Epithelial cell of esophagus (primary cell): ENCODE data around the gene YTHDC2.

Experiments
- DNase-seq: peaks from one replicate; pipeline ENCODE4 v3.0.0; 2010; ENCODE audit warnings: low read depth
- H3K4me3 ChIP-seq: 2 replicates; pipeline ENCODE4 v1.5.1; 2011; ENCODE audit warnings: mild to moderate bottlenecking, low read length, control low read depth
- TF ChIP-seq, protein P1 (sequence below): IDR thresholded peaks from 2 replicates; pipeline ENCODE4 v1.5.1; 2011; ENCODE audit warnings: low read depth, mild to moderate bottlenecking, low read length, control low read depth, inconsistent platforms; ENCODE audit not compliant: insufficient read depth; ENCODE audit errors: missing control alignments

YTHDC2 gene

DNA sequence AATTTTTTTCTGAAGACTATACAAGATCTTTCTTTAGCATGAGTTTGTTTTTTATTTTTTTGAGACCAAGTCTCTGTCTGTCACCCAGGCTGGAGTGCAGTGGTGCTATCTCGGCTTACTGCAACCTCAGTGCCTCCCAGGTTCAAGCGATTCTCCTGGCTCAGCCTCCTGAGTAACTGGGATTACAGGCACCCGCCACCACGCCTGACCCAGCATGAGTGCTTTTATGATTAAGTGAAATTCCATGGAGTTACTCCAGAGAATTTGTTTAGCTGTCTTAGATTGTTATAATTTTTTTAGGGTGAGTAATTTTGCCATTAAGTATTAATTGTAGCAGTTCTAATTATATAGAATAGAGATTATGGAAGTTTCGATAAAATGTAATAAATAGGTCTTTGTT is 14.3 kb downstream of the YTHDC2 start:
- no peak overlapping the region for H3K4me3 ChIP-seq
- TF ChIP-seq, protein P1, sequence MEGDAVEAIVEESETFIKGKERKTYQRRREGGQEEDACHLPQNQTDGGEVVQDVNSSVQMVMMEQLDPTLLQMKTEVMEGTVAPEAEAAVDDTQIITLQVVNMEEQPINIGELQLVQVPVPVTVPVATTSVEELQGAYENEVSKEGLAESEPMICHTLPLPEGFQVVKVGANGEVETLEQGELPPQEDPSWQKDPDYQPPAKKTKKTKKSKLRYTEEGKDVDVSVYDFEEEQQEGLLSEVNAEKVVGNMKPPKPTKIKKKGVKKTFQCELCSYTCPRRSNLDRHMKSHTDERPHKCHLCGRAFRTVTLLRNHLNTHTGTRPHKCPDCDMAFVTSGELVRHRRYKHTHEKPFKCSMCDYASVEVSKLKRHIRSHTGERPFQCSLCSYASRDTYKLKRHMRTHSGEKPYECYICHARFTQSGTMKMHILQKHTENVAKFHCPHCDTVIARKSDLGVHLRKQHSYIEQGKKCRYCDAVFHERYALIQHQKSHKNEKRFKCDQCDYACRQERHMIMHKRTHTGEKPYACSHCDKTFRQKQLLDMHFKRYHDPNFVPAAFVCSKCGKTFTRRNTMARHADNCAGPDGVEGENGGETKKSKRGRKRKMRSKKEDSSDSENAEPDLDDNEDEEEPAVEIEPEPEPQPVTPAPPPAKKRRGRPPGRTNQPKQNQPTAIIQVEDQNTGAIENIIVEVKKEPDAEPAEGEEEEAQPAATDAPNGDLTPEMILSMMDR: no peak
- DNase-seq: no peak

GRCh38 chr5:113531481-113532159 is 18.1 kb downstream of the YTHDC2 start:
- DNase-seq: no peak
- TF ChIP-seq, protein P1: no peak
- no peak overlapping the region for H3K4me3 ChIP-seq

DNA sequence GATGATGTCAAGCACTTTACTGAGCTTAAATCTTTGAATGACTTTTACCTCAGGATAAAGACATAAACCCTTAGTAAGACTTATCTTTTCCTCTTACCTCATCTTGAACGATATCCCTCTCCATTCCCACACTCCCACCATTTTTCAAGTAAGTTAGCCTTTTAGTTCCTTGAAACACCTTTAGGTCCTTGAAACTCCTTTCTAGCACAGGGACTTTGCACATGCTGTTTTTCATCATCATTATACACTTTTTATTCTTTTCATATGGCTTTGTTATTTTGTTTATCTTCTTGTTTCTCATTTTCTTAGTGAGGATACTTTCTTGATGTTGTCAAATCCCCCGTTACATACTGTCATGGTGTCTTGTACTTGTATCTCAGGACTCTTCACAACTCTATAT is 24.8 kb downstream of the YTHDC2 start:
- TF ChIP-seq, protein P1: no peak
- no peak for DNase-seq
- no peak overlapping the region for H3K4me3 ChIP-seq

DNA sequence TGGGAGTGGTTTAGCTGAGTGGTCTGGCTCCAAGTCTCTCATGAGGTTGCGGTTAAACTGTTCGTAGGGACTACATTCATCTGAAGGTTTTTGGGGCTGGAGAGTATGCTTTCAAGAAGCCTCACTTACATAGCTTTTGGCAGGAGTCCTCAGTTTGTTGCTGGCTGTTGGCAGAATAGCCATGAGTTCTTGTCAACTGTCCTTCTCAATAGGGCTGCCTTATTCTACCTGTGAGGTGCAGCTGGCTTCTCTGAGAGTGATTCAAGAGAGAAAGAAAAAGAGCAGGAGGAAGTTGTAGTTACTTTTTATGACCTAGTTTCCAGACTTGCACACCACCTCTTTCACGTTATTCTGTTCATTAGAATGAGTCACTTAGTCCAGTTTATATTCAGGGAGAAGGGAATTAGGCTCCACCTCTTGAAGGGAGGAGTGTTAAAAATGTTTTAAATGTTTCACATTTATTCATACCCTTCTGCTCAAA is 33.2 kb downstream of the YTHDC2 start:
- TF ChIP-seq, protein P1: no peak
- DNase-seq: peak; percentile 62
- H3K4me3 ChIP-seq: no peak overlapping the region

DNA sequence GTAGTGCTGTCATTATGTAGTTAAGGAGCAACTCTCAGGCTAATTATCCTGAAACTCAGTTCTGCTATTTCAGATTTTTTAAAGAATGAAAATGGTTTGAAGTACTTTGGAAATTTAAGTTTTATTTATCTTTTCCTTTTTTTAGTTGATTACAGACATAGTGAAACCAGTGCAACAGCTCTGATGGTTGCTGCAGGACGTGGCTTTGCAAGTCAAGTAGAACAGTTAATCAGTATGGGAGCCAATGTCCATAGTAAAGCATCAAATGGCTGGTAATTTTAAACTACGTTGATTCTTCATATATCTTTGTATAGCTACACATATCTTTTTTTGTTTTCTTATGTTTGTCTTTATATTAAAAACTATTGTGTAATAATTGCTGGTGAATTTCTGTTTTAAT is 34.9 kb downstream of the YTHDC2 start:
- TF ChIP-seq, protein P1: no peak
- no peak for DNase-seq

DNA sequence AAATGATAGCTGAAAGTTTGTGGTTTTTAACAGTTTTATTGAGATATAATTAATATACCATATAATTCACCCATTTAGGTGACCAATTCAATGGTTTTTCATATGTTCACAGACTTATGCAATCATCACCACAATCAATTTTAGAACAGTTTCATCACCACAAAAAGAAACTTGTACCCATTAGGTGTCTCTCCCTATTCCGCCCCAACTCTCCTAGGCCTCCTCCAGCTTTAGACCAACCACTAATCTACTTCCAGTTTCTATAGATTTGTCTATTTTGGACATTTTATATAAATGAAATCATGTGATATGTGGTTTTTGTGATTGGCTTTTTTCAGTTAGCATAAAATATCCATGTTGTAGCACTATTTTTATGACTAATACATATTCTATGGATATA is 38.6 kb downstream of the YTHDC2 start:
- DNase-seq: no peak
- TF ChIP-seq, protein P1: no peak
- no peak overlapping the region for H3K4me3 ChIP-seq

More for the DNA sequence above, 34.9 kb downstream of the YTHDC2 start:
- H3K4me3 ChIP-seq: no peak overlapping the region

GRCh38 chr5:113552620-113553019 is 39.1 kb downstream of the YTHDC2 start:
- no peak for DNase-seq
- TF ChIP-seq, protein P1: no peak
- no peak overlapping the region for H3K4me3 ChIP-seq
